H1 (cell line): Measurements from ENCODE around the gene R3HDM2. TPM values are rescaled to one million over a fixed set of nuclear protein-coding genes. Genes with fewer than 3 reads are reported as not detected.

Experiments used
- GABPA ChIP-seq: IDR thresholded peaks from 2 replicates; pipeline ENCODE4 v1.6.1; 2011; ENCODE audit warnings: mild to moderate bottlenecking, low read length, moderate library complexity, borderline replicate concordance; ENCODE audit not compliant: insufficient read depth
- MAFK ChIP-seq: IDR thresholded peaks from 2 replicates; pipeline ENCODE4 v1.6.1; 2012; ENCODE audit warnings: low read depth, mild to moderate bottlenecking, improper control_type of control experiment, low read length
- RXRA ChIP-seq: IDR thresholded peaks from 2 replicates; pipeline ENCODE4 v1.6.1; 2011; ENCODE audit warnings: low read depth, mild to moderate bottlenecking, low read length, moderate library complexity; ENCODE audit not compliant: insufficient read depth
- polyA plus RNA-seq, 7 experiments: library from polyadenylated mRNA; depleted of rRNA in 3 of 7; stranded (reverse) in 5 of 7; unstranded in 2 of 7; fragments of >200 nt in 5 of 7; fragments of 200-250 nt in 2 of 7; gene quantifications; 1 replicate in 5 of 7; 2 replicates in 1 of 7; 4 replicates in 1 of 7; pipeline versions ENCODE4 v1.2.1 to v1.2.3, GENCODE V29; 2011 to 2013; ENCODE audit warnings: missing spikeins in 2 of 7, mixed read lengths in 2 of 7
- total RNA-seq: library from RNA; stranded (reverse); fragmentation: NEBNext Ultra II Directional; extraction: Animal tissue kit (Norgen Biotek cat#: 25700); gene quantifications from 2 replicates; pipeline ENCODE4 v1.2.1, GENCODE V29; 2021

The R3HDM2 gene
- total and polyA plus RNA-seq, 2 of the 8 experiments (the other 6 are each of a cell fraction or from before 2014, with no cell fraction given): 25.6 to 27.0 TPM

GRCh38 chr12:57227315-57228115, 203.3 kb downstream of the R3HDM2 start (continued):
- TF ChIP-seq RXRA: no peak
- TF ChIP-seq MAFK: no peak
- TF ChIP-seq GABPA: no peak
